ENCODE data around the gene JAKMIP2. TPM values are rescaled to one million over a fixed set of nuclear protein-coding genes. Genes with fewer than 3 reads are reported as not detected.

JAKMIP2 gene
- total and polyA plus RNA-seq, 2 donors (not counting 1 experiment from before 2014, with no cell fraction given) = 1.3 to 6.5 TPM

GRCh38 chr5:147693233-147693632 lies 89.3 kb downstream of the JAKMIP2 start:
- H3K9ac ChIP-seq (ENCODE audit: insufficient read depth, low read length) = no peak overlapping the region
- H3K4me2 ChIP-seq (ENCODE audit: extremely low read depth, insufficient read depth, low read length) = no peak overlapping the region
- H4K20me1 ChIP-seq (ENCODE audit: control insufficient read depth, extremely low read depth, insufficient read depth, low read length) = no peaks in the 10 kb centered on the region
- TF ChIP-seq EZH2 (IDR thresholded peaks at IDR 0.05; ENCODE audit: low read length, missing control alignments) = no peak
- TF ChIP-seq CTCF (conservative IDR thresholded peaks at IDR 0.05 in 1 of 2, IDR thresholded peaks at IDR 0.05 in 1 of 2; ENCODE audit: low read depth in 1 of 2, low read length in 2 of 2) = no peak
- no peaks in the 10 kb centered on the region for H3K4me1 ChIP-seq (ENCODE audit: control insufficient read depth, extremely low read depth, insufficient read depth, low read length)
- no peaks in the 10 kb centered on the region for H3K36me3 ChIP-seq (ENCODE audit: control insufficient read depth, insufficient read depth, low read length)
- no peak for DNase-seq (ENCODE audit: low read depth in 2 of 2)
- H3K27me3 ChIP-seq (ENCODE audit: control insufficient read depth, insufficient read depth, low read length) = no peaks in the 10 kb centered on the region
- no peak overlapping the region for H3K4me3 ChIP-seq (replicated peaks in 1 of 4; ENCODE audit: control extremely low read depth in 1 of 4, insufficient read depth in 1 of 4, low read depth in 3 of 4, low read length in 4 of 4)
- no peak overlapping the region for H3K27ac ChIP-seq (ENCODE audit: insufficient read depth, low read length)
- H3K9me3 ChIP-seq (ENCODE audit: control insufficient read depth, insufficient read depth, low read depth, low read length) = no peaks in the 10 kb centered on the region
- no peak overlapping the region for H2AFZ ChIP-seq (ENCODE audit: low read length)
- H3K79me2 ChIP-seq (ENCODE audit: control insufficient read depth, insufficient read depth, low read length) = no peaks in the 10 kb centered on the region

GRCh38 chr5:147691130-147691529 lies 91.4 kb downstream of the JAKMIP2 start:
- H3K27me3 ChIP-seq (ENCODE audit: control insufficient read depth, insufficient read depth, low read length) = no peaks in the 10 kb centered on the region
- peak in 1 of 2 donors; percentile 8 for DNase-seq (ENCODE audit: low read depth in 2 of 2)
- no peak overlapping the region for H3K4me2 ChIP-seq (ENCODE audit: extremely low read depth, insufficient read depth, low read length)
- no peak overlapping the region for H3K9ac ChIP-seq (ENCODE audit: insufficient read depth, low read length)
- no peaks in the 10 kb centered on the region for H3K9me3 ChIP-seq (ENCODE audit: control insufficient read depth, insufficient read depth, low read depth, low read length)
- H3K27ac ChIP-seq (ENCODE audit: insufficient read depth, low read length) = no peak overlapping the region
- no peaks in the 10 kb centered on the region for H4K20me1 ChIP-seq (ENCODE audit: control insufficient read depth, extremely low read depth, insufficient read depth, low read length)
- no peaks in the 10 kb centered on the region for H3K36me3 ChIP-seq (ENCODE audit: control insufficient read depth, insufficient read depth, low read length)
- no peaks in the 10 kb centered on the region for H3K79me2 ChIP-seq (ENCODE audit: control insufficient read depth, insufficient read depth, low read length)
- H2AFZ ChIP-seq (ENCODE audit: low read length) = no peak overlapping the region
- H3K4me3 ChIP-seq (replicated peaks in 1 of 4; ENCODE audit: control extremely low read depth in 1 of 4, insufficient read depth in 1 of 4, low read depth in 3 of 4, low read length in 4 of 4) = no peak overlapping the region
- no peaks in the 10 kb centered on the region for H3K4me1 ChIP-seq (ENCODE audit: control insufficient read depth, extremely low read depth, insufficient read depth, low read length)
- TF ChIP-seq CTCF (conservative IDR thresholded peaks at IDR 0.05 in 1 of 2, IDR thresholded peaks at IDR 0.05 in 1 of 2; ENCODE audit: low read depth in 1 of 2, low read length in 2 of 2) = no peak
- no peak for TF ChIP-seq EZH2 (IDR thresholded peaks at IDR 0.05; ENCODE audit: low read length, missing control alignments)

- no peak overlapping the region for H3K27ac ChIP-seq (ENCODE audit: insufficient read depth, low read length)
- H3K9me3 ChIP-seq (ENCODE audit: control insufficient read depth, insufficient read depth, low read depth, low read length) = no peaks in the 10 kb centered on the region
- DNase-seq (ENCODE audit: low read depth in 2 of 2) = peak in 1 of 2 donors; percentile 10
- no peaks in the 10 kb centered on the region for H3K79me2 ChIP-seq (ENCODE audit: control insufficient read depth, insufficient read depth, low read length)
- H3K27me3 ChIP-seq (ENCODE audit: control insufficient read depth, insufficient read depth, low read length) = no peaks in the 10 kb centered on the region
- no peaks in the 10 kb centered on the region for H4K20me1 ChIP-seq (ENCODE audit: control insufficient read depth, extremely low read depth, insufficient read depth, low read length)
- no peak overlapping the region for H3K4me2 ChIP-seq (ENCODE audit: extremely low read depth, insufficient read depth, low read length)
- no peaks in the 10 kb centered on the region for H3K4me1 ChIP-seq (ENCODE audit: control insufficient read depth, extremely low read depth, insufficient read depth, low read length)
- no peak overlapping the region for H2AFZ ChIP-seq (ENCODE audit: low read length)
- no peaks in the 10 kb centered on the region for H3K36me3 ChIP-seq (ENCODE audit: control insufficient read depth, insufficient read depth, low read length)
- H3K4me3 ChIP-seq (replicated peaks in 1 of 4; ENCODE audit: control extremely low read depth in 1 of 4, insufficient read depth in 1 of 4, low read depth in 3 of 4, low read length in 4 of 4) = no peak overlapping the region
- H3K9ac ChIP-seq (ENCODE audit: insufficient read depth, low read length) = no peak overlapping the region
- TF ChIP-seq EZH2 (IDR thresholded peaks at IDR 0.05; ENCODE audit: low read length, missing control alignments) (no peak), CTCF (conservative IDR thresholded peaks at IDR 0.05 in 1 of 2, IDR thresholded peaks at IDR 0.05 in 1 of 2; ENCODE audit: low read depth in 1 of 2, low read length in 2 of 2) (no peak)
Measured at GRCh38 chr5:147690595-147690994, 91.9 kb downstream of the JAKMIP2 start.
